Transverse colon (tissue), 4 donors: Measurements from ENCODE around the gene ZBTB7C. TPM values are rescaled to one million over a fixed set of nuclear protein-coding genes. Genes with fewer than 3 reads are reported as not detected.

Experiments
- DNase-seq: peaks from one replicate; pipeline ENCODE4 v3.0.0-alpha.2; 2019
- H3K27ac ChIP-seq, 4 donors: fragments of 200-600 bp; sonication (generic); 2 replicates each; pipeline ENCODE4 v1.5.1; 2016 to 2018; ENCODE audit warnings: inconsistent platforms in 4 of 4
- H3K27me3 ChIP-seq: fragments of 200-600 bp; sonication (generic); 2 replicates; pipeline ENCODE4 v1.5.1; 2017; ENCODE audit warnings: inconsistent platforms
- H3K36me3 ChIP-seq, 4 donors: fragments of 200-600 bp; sonication (generic); 2 replicates each; pipeline ENCODE4 v1.5.1; 2017 to 2019; ENCODE audit warnings: inconsistent platforms in 4 of 4
- H3K4me1 ChIP-seq, 4 donors: fragments of 200-600 bp; sonication (generic); 2 replicates each; pipeline ENCODE4 v1.5.1; 2017 to 2020; ENCODE audit warnings: inconsistent platforms in 4 of 4
- H3K4me3 ChIP-seq, 4 donors: fragments of 200-600 bp; sonication (generic); 1 replicate in 1 of 4; 2 replicates in 3 of 4; pipeline versions ENCODE4 v1.5.1 to v1.6.1; 2017 to 2019; ENCODE audit warnings: inconsistent platforms in 4 of 4
- H3K9me3 ChIP-seq, 2 donors: fragments of 200-600 bp; sonication (generic); 2 replicates each; pipeline ENCODE4 v1.5.1; 2017 to 2019; ENCODE audit warnings: inconsistent platforms in 2 of 2
- EP300 ChIP-seq: sonication (generic); formaldehyde crosslinking; IDR thresholded peaks from one replicate; pipeline ENCODE4 v1.6.1; 2017; ENCODE audit warnings: antibody characterized with exemption, low read depth
- POLR2A ChIP-seq: fragments of 450-650 bp; IDR thresholded peaks from one replicate; pipeline ENCODE4 v1.6.1; 2016; ENCODE audit warnings: antibody characterized with exemption, mild to moderate bottlenecking, moderate library complexity
- POLR2AphosphoS5 ChIP-seq, 3 donors: sonication (generic); formaldehyde crosslinking; IDR thresholded peaks; one replicate each; pipeline ENCODE4 v1.6.1; 2016; ENCODE audit warnings: antibody characterized with exemption in 3 of 3
- WGBS, 2 donors: methylation state at CpG; one replicate each; pipeline ENCODE4 v1.1.5; 2018; ENCODE audit warnings: low coverage in 1 of 2; 5-methylcytosine and 5-hydroxymethylcytosine counted together
- in situ Hi-C, 4 donors: fragments of 200-750 bp; cut with MboI; loops; one replicate each; pipeline versions ENCODE4 v1.15.0 to v1.15.1; 2017; ENCODE audit warnings: low sequenced_read_pairs in 3 of 4, low pct_ligation_motif_present in 1 of 4, low pct_unique_long_range_greater_than_20kb in 1 of 4
- intact Hi-C: fragments of 100-400 bp; cut with DNase I; formaldehyde crosslinking; loops from one replicate; pipeline ENCODE4 v1.15.1; 2023; ENCODE audit warnings: low total_unique reads
- total RNA-seq, 4 donors: library from RNA; depleted of rRNA; stranded (reverse); fragments of >200 nt; gene quantifications; one replicate each; pipeline ENCODE4 v1.1.0, GENCODE V29; 2016
- TF ChIP-seq, protein P1 (sequence below), 5 experiments: fragments of 200-600 bp in 3 of 5; fragments of 450-650 bp in 2 of 5; sonication (generic) in 3 of 5; IDR thresholded peaks; 1 replicate in 2 of 5; 2 replicates in 3 of 5; pipeline ENCODE4 v1.5.1; 2016 to 2017; ENCODE audit warnings: antibody characterized with exemption in 5 of 5, inconsistent platforms in 3 of 5, mild to moderate bottlenecking in 2 of 5, moderate library complexity in 1 of 5

Gene ZBTB7C
- total RNA-seq, 4 donors from 2014 or later, result 38.4 to 81.2 (median 47.5) TPM

DNA sequence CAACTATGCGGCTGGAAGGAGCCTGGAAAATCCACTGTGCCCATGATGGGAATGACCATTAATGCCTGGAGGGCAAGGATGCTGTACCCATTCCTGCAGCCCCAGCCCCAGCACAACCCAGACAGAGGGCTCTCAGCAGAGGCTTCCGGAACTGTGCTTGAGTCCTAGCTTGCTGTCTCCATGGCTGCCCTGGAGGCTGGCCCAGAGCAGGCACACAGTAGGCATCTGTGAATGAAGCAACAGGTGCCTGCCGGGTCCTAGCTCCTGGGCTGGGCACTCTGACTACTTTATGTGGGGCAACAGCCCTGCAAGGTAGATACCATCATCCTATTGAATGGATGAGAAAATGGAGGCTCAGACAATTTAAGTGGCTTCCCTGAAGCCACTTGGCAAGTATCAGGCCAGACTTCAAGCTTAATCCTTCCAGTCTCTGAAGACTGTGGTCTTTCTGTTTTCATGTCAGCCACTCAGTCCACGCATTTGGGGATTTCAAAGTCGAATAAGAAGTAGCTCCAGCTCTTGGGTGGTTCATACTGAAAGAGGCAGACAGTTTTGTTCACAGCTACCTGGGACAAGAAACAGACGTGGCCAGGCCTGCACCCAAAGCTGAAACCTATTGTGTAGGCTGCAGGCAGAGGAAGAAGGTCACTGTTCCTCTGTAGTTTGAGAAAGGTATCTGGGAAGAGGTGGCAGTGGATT is 237.5 kb downstream of the ZBTB7C start:
- Histone ChIP-seq H3K27ac (no peak overlapping the region), H3K4me3 (no peak overlapping the region), H3K4me1 (peaks cover 4 to 24% (median 14%) of the 10 kb centered on the region in 4 donors), H3K9me3 (no peaks in the 10 kb centered on the region), H3K36me3 (no peaks in the 10 kb centered on the region), H3K27me3 (no peaks in the 10 kb centered on the region)
- 77% methylated on average over 5 of the region's 6 CpGs; no CpG with 5 or more reads in 1 of the 2 donors for WGBS, 2 donors
- no peak for DNase-seq
- in situ Hi-C loops (no loop called here), intact Hi-C loops (no loop called here)
- TF ChIP-seq, protein P1, sequence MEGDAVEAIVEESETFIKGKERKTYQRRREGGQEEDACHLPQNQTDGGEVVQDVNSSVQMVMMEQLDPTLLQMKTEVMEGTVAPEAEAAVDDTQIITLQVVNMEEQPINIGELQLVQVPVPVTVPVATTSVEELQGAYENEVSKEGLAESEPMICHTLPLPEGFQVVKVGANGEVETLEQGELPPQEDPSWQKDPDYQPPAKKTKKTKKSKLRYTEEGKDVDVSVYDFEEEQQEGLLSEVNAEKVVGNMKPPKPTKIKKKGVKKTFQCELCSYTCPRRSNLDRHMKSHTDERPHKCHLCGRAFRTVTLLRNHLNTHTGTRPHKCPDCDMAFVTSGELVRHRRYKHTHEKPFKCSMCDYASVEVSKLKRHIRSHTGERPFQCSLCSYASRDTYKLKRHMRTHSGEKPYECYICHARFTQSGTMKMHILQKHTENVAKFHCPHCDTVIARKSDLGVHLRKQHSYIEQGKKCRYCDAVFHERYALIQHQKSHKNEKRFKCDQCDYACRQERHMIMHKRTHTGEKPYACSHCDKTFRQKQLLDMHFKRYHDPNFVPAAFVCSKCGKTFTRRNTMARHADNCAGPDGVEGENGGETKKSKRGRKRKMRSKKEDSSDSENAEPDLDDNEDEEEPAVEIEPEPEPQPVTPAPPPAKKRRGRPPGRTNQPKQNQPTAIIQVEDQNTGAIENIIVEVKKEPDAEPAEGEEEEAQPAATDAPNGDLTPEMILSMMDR (IDR thresholded peaks at IDR 0.05), result no peak
- TF ChIP-seq POLR2A (no peak), POLR2AphosphoS5 (IDR thresholded peaks at IDR 0.05) (no peak), EP300 (no peak)

- Histone ChIP-seq H3K36me3 (no peaks in the 10 kb centered on the region), H3K27ac (no peak overlapping the region), H3K4me1 (peaks cover 6 to 32% (median 20%) of the 10 kb centered on the region in 4 donors), H3K27me3 (no peaks in the 10 kb centered on the region), H3K9me3 (no peaks in the 10 kb centered on the region), H3K4me3 (no peak overlapping the region)
- intact Hi-C loops, result no loop called here
- 80 to 91% methylated on average over 1 to 5 of the region's 5 CpGs for WGBS, 2 donors
- DNase-seq, result no peak
- in situ Hi-C loops, result no loop called here
- TF ChIP-seq POLR2AphosphoS5 (IDR thresholded peaks at IDR 0.05) (no peak), EP300 (no peak), POLR2A (no peak)
- TF ChIP-seq, protein P1 (IDR thresholded peaks at IDR 0.05), result no peak
Observed at GRCh38 chr18:48170651-48171050, 238.5 kb downstream of the ZBTB7C start.

GRCh38 chr18:48168861-48169260 is 240.3 kb downstream of the ZBTB7C start:
- intact Hi-C loops, result loop anchor here (10.0 kb wide), 1 partner anchor 246 kb away; no protein-coding TSS in a partner anchor
- Histone ChIP-seq H3K4me3 (no peak overlapping the region), H3K27me3 (no peaks in the 10 kb centered on the region), H3K4me1 (peaks cover 11 to 46% (median 27%) of the 10 kb centered on the region in 4 donors), H3K9me3 (no peaks in the 10 kb centered on the region), H3K27ac (peak overlapping the region in 3 of 4 donors; percentile 78 to 81 (median 79)), H3K36me3 (no peaks in the 10 kb centered on the region)
- no peak for DNase-seq
- in situ Hi-C loops, result no loop called here
- TF ChIP-seq EP300 (no peak), POLR2A (no peak), POLR2AphosphoS5 (IDR thresholded peaks at IDR 0.05) (no peak)
- TF ChIP-seq, protein P1 (IDR thresholded peaks at IDR 0.05), result no peak
- 85% methylated on average over 2 of the region's 2 CpGs; no CpG with 5 or more reads in 1 of the 2 donors for WGBS, 2 donors

DNA sequence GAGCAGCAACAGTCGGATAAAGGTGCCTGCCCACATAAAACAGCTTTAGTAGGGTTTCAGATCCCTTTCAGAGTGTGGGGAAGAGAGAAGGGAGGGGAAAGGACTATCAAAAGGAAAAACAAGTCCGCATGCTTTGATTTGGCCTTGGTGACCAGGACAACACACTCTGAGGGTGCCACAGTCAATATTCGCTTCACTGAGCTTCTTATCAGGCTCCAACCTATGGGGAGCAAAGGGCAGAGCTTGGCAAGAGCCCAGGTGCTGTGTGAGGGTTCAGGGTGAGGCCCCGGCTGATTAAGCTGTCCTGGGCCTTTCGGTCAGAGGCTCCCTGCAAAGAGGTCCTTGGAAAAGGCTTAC is 241.3 kb downstream of the ZBTB7C start:
- Histone ChIP-seq H3K4me3 (no peak overlapping the region), H3K4me1 (peaks cover 11 to 52% (median 27%) of the 10 kb centered on the region in 4 donors), H3K27ac (peak overlapping the region; percentile 77 to 81 (median 78)), H3K36me3 (no peaks in the 10 kb centered on the region), H3K27me3 (no peaks in the 10 kb centered on the region), H3K9me3 (no peaks in the 10 kb centered on the region)
- intact Hi-C loops, result loop anchor here (10.0 kb wide), 1 partner anchor 247 kb away; no protein-coding TSS in a partner anchor
- DNase-seq, result peak; percentile 89
- TF ChIP-seq EP300 (no peak), POLR2AphosphoS5 (IDR thresholded peaks at IDR 0.05) (peak in 2 of 3 donors; percentile 40 to 53)
- WGBS, 2 donors, result 24 to 51% methylated on average over 3 to 5 of the region's 5 CpGs
- in situ Hi-C loops, result no loop called here
